NCI-H524 (cell line): Measurements from ENCODE around the gene LRRC75A.
A peak's percentile ranks its signal among the peaks of the same experiment; 100 is the strongest.
"Not testable (repeated sequence)": the region's sequence is repeated elsewhere in the genome, so short reads cannot be mapped to it uniquely, and the experiment has no call there.

Experiments used
- DNase-seq, 2 experiments: peaks; one replicate each; lab custom pipeline; 2025; lab: John Stamatoyannopoulos, UW

LRRC75A gene

DNA sequence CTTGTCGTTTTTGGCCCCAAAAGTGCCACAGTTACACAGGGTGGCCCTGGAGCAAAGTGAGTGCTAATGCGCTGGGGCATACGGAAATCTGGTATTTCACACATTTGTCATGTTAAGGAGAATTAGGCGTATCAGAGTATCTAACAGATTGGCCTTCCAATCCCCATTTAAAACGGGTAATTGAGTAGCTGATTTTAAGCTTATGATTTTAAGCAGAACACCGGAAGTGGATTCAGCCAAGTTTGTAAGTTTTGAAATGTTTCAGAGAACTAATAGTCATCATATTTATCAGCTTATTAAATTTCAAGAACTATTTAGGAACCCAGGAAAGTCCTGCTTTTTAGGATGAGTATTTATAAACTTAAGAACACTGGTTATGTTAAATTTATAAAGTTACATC, 19.5 kb downstream of the LRRC75A start:
- DNase-seq: no peak

GRCh38 chr17:16471295-16471694, 20.7 kb downstream of the LRRC75A start:
- no peak for DNase-seq

DNA sequence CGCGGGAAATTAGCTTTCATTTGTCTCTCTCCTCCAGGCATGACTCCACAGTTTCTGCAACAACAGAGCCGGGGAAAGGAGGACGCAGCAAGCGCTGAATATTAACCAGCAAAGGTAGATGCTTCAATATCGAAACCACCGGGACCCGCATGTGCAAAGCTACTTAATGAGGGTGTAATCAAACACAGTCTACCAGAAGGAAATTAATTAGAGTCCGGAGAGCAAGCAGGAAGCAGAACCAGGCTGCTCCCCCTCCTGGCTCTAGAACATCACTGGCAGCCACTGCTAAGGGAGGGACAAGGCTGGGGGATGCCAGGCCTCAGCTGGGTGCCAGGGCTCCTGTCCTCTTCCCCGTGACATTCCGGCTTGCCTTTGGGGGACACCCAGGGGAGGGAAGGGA, 21.7 kb downstream of the LRRC75A start:
- DNase-seq: no peak

DNA sequence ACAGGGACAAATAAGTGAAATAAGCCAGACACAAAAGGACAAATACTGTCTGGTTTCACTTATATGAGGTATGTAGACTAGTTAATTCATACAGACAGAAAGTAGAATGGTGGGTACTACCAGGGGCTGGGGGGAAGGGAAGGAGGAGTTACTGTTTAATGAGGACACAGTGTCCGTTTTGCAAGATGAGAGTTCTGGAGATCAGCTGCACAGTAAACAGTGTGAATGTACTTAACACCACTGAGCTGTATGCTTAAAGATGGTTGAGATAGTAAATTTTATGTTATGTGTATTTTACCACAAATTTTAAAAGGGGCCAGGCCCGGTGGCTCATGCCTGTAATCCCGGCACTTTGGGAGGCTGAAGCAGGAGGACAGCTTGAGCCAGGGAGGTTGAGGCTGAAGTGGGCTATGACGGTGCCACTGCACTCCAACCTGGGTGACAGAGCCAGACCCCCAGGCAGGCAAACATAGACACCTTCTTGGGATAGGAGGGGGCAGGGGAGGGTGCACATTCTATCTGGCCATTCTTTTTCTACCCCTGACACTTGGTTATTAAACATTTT, 23.5 kb downstream of the LRRC75A start:
- no peak for DNase-seq

- DNase-seq: no peak
Measured at GRCh38 chr17:16467886-16468285, 24.1 kb downstream of the LRRC75A start.

DNA sequence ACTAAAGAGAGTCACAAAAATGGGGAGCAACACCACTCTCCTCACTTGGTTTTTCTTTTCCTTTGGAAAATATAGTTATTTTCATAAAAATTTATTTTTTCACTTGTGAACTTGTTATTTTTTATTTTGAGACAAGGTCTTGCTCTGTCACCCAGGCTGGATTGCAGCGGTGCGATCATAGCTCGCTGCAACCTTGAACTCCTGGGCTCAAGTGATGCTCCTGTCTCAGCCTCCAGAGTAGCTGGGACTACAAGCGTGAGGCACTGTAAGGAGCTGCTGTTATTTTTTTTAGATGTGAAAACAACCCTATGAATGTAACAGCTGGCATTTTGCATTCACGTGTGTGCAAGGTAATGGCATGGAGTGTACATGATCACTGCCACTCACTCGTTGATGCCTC, 24.9 kb downstream of the LRRC75A start:
- no peak for DNase-seq

GRCh38 chr17:16466407-16466806, 25.6 kb downstream of the LRRC75A start:
- DNase-seq: no peak

DNA sequence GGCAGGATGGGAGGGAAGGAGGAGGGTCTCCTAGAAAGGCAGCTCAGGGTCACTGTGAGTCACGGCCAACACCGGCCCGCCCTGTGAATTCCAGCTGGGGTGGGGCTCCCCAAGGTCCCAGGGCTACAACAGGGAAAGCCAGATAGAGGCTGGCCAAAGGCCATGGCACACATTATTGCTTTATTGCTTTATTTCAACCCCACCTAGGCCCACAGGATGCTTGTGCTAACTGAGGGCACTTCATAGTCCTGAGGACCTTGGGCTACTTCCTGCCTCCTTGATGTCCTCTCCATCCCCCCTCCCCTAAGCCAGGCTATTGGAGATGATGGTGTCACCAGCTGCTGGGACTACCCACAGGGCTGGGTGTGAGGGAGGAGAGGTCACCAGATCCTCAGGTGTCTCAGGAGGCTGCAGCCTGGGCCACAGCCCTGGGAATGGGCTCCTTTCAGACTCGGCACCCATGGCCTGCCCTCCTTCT, 26.1 kb downstream of the LRRC75A start:
- DNase-seq: no peak

DNA sequence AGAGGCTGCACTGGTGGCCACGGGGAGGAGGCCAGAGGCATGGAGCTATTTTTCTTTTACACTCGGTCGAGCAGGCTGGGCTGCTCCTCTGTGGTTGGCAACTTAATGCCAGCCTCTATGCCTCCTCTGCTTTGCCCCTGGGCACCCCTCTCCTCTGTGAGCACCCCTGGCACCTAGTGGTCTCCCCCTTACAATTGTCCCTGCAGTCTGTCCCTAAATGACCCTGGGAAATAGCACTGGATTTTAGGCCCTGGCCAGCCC, 27.0 kb downstream of the LRRC75A start:
- DNase-seq: no peak

DNA sequence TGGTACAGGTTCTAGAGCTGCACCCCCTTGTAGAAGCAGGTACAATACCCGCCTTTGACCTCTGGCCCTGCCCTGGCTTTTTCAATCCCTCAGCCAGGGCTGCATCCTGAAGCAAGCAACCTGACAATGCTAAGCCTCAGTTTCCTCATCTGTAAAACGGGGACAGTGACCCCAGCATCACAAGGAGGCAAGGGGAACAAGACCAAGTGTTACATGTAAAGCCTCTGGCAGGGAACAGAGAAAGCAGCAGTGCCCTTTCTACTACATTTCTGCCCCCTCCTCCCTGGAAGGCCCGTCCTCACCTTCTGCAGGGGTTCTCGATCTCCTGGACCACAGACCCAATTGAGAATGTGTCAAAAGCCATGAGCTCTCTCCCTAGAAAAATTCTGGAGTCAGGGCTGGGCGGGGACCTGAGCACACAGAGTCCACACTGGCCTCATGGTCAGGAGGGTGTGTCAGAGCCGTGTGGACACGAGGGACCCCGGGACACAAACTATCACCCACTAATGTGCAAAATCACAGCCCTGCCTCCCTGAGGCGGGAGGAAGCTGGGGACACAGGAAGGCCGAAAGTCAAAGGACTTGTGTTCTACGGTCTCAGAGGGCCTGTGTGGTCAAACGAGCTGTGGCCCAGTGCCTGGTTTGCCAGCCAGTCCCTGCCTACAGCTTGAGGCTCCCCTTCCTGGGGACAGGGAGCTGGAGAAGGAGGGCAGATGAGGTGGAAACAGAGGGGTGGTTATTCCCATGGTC, 27.5 kb downstream of the LRRC75A start:
- DNase-seq: no peak

- peak; percentile 92 to 96 for DNase-seq
Measured at GRCh38 chr17:16463358-16464302, 28.4 kb downstream of the LRRC75A start.

DNA sequence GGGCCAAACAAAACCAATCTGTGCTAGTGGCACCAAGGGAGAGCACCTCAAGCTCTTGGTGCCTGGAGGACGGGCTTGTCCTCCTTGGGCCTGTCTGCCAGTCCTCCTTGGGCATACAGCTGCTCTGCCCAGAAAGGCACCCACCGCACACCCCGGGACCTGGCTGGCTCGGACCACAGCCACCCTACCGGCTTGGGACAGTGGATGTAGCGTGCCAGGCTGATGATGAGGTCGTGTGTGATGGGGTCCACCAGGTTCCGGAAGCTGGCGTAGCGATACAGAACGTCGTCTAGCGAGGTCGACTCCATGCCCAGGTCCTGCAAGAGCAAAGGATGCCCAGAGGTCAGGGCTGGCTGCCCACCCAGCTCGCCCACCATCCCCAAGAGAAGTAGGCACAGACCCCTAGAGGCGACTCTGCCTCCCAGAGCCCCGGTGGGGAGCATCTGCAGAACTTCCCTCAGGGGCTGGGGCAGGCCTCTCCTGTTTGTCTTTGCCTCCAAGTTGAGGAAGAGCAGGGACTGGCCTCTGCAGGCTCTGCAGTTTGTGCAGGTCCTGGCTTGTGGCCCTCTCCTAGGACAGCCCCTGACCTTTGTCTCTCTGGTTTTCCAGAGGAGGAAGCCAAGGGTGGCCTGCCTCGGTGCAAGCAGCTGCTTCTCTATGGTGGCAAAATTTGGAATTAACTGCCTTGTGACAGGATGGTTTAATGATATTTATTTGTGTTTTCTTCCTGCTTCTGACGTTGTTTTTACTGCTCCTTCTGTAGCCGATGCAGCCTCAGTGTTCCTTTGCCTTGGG, 29.7 kb downstream of the LRRC75A start:
- DNase-seq: no peak

- DNase-seq: no peak
Measured at GRCh38 chr17:16461606-16461866, 30.5 kb downstream of the LRRC75A start.

- DNase-seq: no peak
Measured at GRCh38 chr17:16460796-16461605, 31.0 kb downstream of the LRRC75A start.

GRCh38 chr17:16459855-16460550, 32.0 kb downstream of the LRRC75A start:
- DNase-seq: no peak

DNA sequence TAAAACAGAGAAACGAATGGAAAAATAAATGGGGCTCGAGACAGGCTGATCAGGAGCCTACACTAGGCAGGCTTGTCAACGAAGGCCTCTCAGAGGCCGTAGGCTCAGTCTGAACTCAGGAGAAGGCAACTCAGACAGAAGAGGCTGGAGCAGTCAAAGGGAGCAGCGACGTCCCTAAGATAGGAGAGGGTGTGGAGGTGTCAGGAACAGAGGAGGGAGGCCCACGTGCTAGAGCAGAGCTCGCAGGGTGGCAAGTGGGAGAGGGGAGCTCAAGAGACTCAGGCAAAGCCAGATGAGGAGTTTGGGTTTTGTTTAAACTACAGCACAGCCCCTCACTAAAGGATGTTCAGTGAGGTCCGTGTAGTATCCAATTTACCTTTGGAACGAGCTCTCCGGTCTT, 32.7 kb downstream of the LRRC75A start:
- no peak for DNase-seq

DNA sequence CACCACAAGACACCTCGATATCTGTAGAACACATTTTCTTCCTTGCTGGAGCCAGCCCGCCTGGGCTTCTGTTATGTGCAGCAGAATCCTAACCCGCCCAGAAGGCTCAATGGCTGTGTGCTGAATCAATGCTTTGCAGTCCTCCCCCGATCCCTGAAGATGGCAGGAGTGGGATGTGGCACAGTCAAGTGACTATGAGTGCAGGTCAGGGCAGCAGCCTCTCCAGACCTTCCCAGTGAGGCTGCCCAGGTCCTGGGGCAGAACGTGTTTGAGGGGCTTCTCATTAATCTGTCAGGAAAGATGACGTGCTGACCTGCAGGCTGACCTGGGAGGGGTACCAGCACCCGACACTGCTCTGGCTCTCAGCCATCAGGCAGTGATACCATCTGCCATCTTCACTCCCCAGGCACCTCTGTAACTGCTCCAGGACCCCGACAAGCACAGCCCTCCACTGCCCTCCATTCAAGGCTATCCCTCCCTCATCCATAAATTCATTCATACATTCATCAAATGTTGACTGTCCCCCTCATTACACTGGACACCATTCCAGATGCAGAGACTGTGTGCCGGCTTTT, 35.2 kb downstream of the LRRC75A start:
- no peak for DNase-seq

- no peak for DNase-seq
Measured at GRCh38 chr17:16455997-16456741, 35.8 kb downstream of the LRRC75A start.

GRCh38 chr17:16453493-16453851, 38.5 kb downstream of the LRRC75A start:
- DNase-seq: no peak

- not testable (repeated sequence) for DNase-seq
Measured at GRCh38 chr17:16452268-16452667, 39.7 kb downstream of the LRRC75A start.
